Measurements from ENCODE around the gene EPS8L3.
"Not testable (repeated sequence)": the region's sequence is repeated elsewhere in the genome, so short reads cannot be mapped to it uniquely, and the experiment has no call there.

DNA sequence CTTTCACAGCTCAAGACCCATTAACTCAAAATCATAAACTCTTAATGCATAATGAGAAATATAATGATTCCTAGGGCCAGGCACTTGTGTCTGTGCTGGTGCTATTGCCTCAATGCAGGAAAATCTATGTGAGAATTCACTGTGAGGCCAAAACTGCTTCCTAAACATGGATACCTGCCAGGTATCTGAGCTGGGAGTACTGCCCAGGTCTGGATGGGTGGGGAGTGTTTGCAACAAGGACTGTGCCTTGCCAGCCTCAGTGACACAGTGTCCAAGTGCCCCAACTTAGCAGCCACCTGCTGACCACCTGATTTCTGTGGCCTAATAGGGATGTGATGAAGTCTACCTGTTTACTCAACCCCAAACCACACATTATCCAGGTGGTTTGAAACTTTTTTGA lies 53.9 kb downstream of the EPS8L3 start:
- TF ChIP-seq, protein P1, sequence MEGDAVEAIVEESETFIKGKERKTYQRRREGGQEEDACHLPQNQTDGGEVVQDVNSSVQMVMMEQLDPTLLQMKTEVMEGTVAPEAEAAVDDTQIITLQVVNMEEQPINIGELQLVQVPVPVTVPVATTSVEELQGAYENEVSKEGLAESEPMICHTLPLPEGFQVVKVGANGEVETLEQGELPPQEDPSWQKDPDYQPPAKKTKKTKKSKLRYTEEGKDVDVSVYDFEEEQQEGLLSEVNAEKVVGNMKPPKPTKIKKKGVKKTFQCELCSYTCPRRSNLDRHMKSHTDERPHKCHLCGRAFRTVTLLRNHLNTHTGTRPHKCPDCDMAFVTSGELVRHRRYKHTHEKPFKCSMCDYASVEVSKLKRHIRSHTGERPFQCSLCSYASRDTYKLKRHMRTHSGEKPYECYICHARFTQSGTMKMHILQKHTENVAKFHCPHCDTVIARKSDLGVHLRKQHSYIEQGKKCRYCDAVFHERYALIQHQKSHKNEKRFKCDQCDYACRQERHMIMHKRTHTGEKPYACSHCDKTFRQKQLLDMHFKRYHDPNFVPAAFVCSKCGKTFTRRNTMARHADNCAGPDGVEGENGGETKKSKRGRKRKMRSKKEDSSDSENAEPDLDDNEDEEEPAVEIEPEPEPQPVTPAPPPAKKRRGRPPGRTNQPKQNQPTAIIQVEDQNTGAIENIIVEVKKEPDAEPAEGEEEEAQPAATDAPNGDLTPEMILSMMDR (IDR thresholded peaks at IDR 0.05 in 4 of 5, conservative IDR thresholded peaks at IDR 0.05 in 1 of 5): not testable (repeated sequence)
- not testable (repeated sequence) for TF ChIP-seq POLR2A (IDR thresholded peaks at IDR 0.05)
